ENCODE measurements around the gene BMF. TPM values are rescaled to one million over a fixed set of nuclear protein-coding genes. Genes with fewer than 3 reads are reported as not detected.

The BMF gene
- total RNA-seq, 1 donor from 2014 or later = 46.6 TPM

- Mint-ChIP-seq H3K27me3 (ENCODE audit: unreplicated experiment) (no peaks in the 10 kb centered on the region), H3K4me1 (ENCODE audit: unreplicated experiment) (peaks cover 35% of the 10 kb centered on the region), H3K9me3 (ENCODE audit: unreplicated experiment) (no peaks in the 10 kb centered on the region), H3K4me3 (ENCODE audit: unreplicated experiment) (no peak overlapping the region), H3K27ac (ENCODE audit: unreplicated experiment) (no peak overlapping the region), H3K36me3 (ENCODE audit: unreplicated experiment) (no peaks in the 10 kb centered on the region)
- no peak for DNase-seq (ENCODE audit: extremely low spot score, unreplicated experiment)
- no peak for TF ChIP-seq CTCF (IDR thresholded peaks at IDR 0.05)
Measured at GRCh38 chr15:40067921-40068624, 40.6 kb downstream of the BMF start.

GRCh38 chr15:40066589-40066988 lies 42.1 kb downstream of the BMF start:
- Mint-ChIP-seq H3K4me3 (ENCODE audit: unreplicated experiment) (no peak overlapping the region), H3K27ac (ENCODE audit: unreplicated experiment) (no peak overlapping the region), H3K27me3 (ENCODE audit: unreplicated experiment) (no peaks in the 10 kb centered on the region), H3K9me3 (ENCODE audit: unreplicated experiment) (no peaks in the 10 kb centered on the region), H3K36me3 (ENCODE audit: unreplicated experiment) (no peaks in the 10 kb centered on the region), H3K4me1 (ENCODE audit: unreplicated experiment) (peaks cover 35% of the 10 kb centered on the region)
- no peak for DNase-seq (ENCODE audit: extremely low spot score, unreplicated experiment)
- no peak for TF ChIP-seq CTCF (IDR thresholded peaks at IDR 0.05)

GRCh38 chr15:40065166-40065565 lies 43.5 kb downstream of the BMF start:
- H3K4me1 Mint-ChIP-seq (ENCODE audit: unreplicated experiment) = peaks cover 33% of the 10 kb centered on the region
- H3K27me3 Mint-ChIP-seq (ENCODE audit: unreplicated experiment) = no peaks in the 10 kb centered on the region
- H3K36me3 Mint-ChIP-seq (ENCODE audit: unreplicated experiment) = no peaks in the 10 kb centered on the region
- no peak overlapping the region for H3K4me3 Mint-ChIP-seq (ENCODE audit: unreplicated experiment)
- no peak for TF ChIP-seq CTCF (IDR thresholded peaks at IDR 0.05)
- DNase-seq (ENCODE audit: extremely low spot score, unreplicated experiment) = no peak
- H3K27ac Mint-ChIP-seq (ENCODE audit: unreplicated experiment) = no peak overlapping the region
- H3K9me3 Mint-ChIP-seq (ENCODE audit: unreplicated experiment) = no peaks in the 10 kb centered on the region

- H3K4me1 Mint-ChIP-seq (ENCODE audit: unreplicated experiment) = peaks cover 25% of the 10 kb centered on the region
- H3K36me3 Mint-ChIP-seq (ENCODE audit: unreplicated experiment) = no peaks in the 10 kb centered on the region
- no peak for DNase-seq (ENCODE audit: extremely low spot score, unreplicated experiment)
- H3K4me3 Mint-ChIP-seq (ENCODE audit: unreplicated experiment) = no peak overlapping the region
- no peaks in the 10 kb centered on the region for H3K9me3 Mint-ChIP-seq (ENCODE audit: unreplicated experiment)
- no peaks in the 10 kb centered on the region for H3K27me3 Mint-ChIP-seq (ENCODE audit: unreplicated experiment)
- TF ChIP-seq CTCF (IDR thresholded peaks at IDR 0.05) = no peak
- peak overlapping the region; percentile 74 for H3K27ac Mint-ChIP-seq (ENCODE audit: unreplicated experiment)
Measured at GRCh38 chr15:40064231-40064894, 44.3 kb downstream of the BMF start.

GRCh38 chr15:40063563-40064011 lies 45.1 kb downstream of the BMF start:
- Mint-ChIP-seq H3K4me1 (ENCODE audit: unreplicated experiment) (peaks cover 22% of the 10 kb centered on the region), H3K4me3 (ENCODE audit: unreplicated experiment) (no peak overlapping the region), H3K36me3 (ENCODE audit: unreplicated experiment) (no peaks in the 10 kb centered on the region), H3K27ac (ENCODE audit: unreplicated experiment) (peak overlapping the region; percentile 74), H3K9me3 (ENCODE audit: unreplicated experiment) (no peaks in the 10 kb centered on the region), H3K27me3 (ENCODE audit: unreplicated experiment) (no peaks in the 10 kb centered on the region)
- no peak for DNase-seq (ENCODE audit: extremely low spot score, unreplicated experiment)
- TF ChIP-seq CTCF (IDR thresholded peaks at IDR 0.05) = no peak

All from osteocyte (in vitro differentiated cells).